Left lung (tissue), 10 donors: ENCODE measurements around the gene NLRC3. TPM values are rescaled to one million over a fixed set of nuclear protein-coding genes. Genes with fewer than 3 reads are reported as not detected.

Experiments used
- ATAC-seq: fragments of 200-7000 bp; cut with Tn5 transposase; one replicate; pipeline ENCODE4 v1.9.1; 2020; ENCODE audit warnings: moderate library complexity
- DNase-seq, 4 donors: peaks; one replicate each; pipeline ENCODE4 v3.0.0-alpha.2; 2013 to 2020
- H3K27ac ChIP-seq, 2 donors: fragments of 200-600 bp; sonication (generic) in 1 of 2; one replicate each; pipeline versions ENCODE4 v1.5.0 to v1.8.0; 2020 to 2021
- H3K27me3 ChIP-seq, 2 donors: fragments of 200-600 bp; sonication (generic) in 1 of 2; one replicate each; pipeline versions ENCODE4 v1.5.0 to v1.8.0; 2020 to 2021
- H3K36me3 ChIP-seq, 2 donors: fragments of 200-600 bp; sonication (generic) in 1 of 2; one replicate each; pipeline versions ENCODE4 v1.5.0 to v1.8.0; 2020 to 2021
- H3K4me1 ChIP-seq, 2 donors: fragments of 200-600 bp; one replicate each; pipeline ENCODE4 v1.8.0; 2021
- H3K4me3 ChIP-seq, 2 donors: fragments of 200-600 bp; sonication (generic) in 1 of 2; one replicate each; pipeline versions ENCODE4 v1.5.0 to v1.8.0; 2020 to 2021; ENCODE audit warnings: mild to moderate bottlenecking in 1 of 2
- H3K9me3 ChIP-seq, 2 donors: fragments of 200-600 bp; sonication (generic) in 1 of 2; one replicate each; pipeline versions ENCODE4 v1.5.0 to v1.8.0; 2020 to 2021
- CTCF ChIP-seq, 2 donors: fragments of 200-600 bp; sonication (generic) in 1 of 2; IDR thresholded peaks; one replicate each; pipeline versions ENCODE4 v1.5.0 to v1.8.0; 2021; ENCODE audit warnings: antibody characterized with exemption in 2 of 2
- intact Hi-C, 2 donors: fragments of 100-400 bp; cut with DNase I; formaldehyde crosslinking; loops; one replicate each; pipeline versions ENCODE4 v1.11.2 to v1.14.2; 2022
- polyA plus RNA-seq, 6 donors: library from polyadenylated mRNA; unstranded; fragments of 120-200 nt; gene quantifications; one replicate each; pipeline ENCODE4 v1.2.1, GENCODE V29; 2013; ENCODE audit not compliant: insufficient read length in 6 of 6
- total RNA-seq, 2 donors: library from RNA; stranded (reverse); fragmentation: NEBNext Ultra II Directional; extraction: Animal tissue kit (Norgen Biotek cat#: 25700); gene quantifications; one replicate each; pipeline ENCODE4 v1.2.1, GENCODE V29; 2021
- donor health status: DM: no; HTN: yes; CAD: no.
- donor health status: DM: no; HTN: no; CAD: no.

Gene NLRC3
- total and polyA plus RNA-seq, 8 donors = 1.9 to 4.5 (median 3.4) TPM

DNA sequence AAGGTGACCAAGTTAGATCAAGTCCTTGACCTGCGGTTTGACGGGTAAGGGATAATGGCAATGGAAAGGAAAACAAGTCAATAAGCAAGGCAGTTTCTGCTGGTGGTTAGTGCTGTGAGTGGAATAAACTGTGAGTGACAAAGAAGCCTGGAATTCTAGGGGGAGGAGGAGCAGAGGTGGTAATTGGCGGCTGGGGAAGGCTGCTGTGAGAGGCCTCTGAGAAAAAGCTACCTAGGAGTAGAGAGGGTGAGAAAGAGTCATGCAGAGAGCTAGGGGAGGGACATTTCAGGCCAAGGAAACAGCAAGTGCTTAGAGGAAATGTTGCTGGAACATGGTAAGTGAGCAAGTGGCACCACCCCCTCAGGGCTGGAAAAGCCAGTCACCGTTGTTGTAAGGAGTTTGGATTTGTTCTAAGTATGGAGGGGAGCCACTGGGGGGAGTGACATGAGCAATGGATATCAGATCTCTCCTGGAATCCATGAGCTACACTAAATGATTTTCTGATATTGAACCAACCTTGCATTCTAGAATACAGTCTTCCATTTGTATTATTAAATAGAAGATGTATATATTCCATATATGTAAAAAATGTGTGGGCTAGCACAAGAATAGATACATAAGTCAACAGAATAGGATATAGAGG lies 6.7 kb downstream of the NLRC3 start:
- Histone ChIP-seq H3K36me3 (no peaks in the 10 kb centered on the region), H3K27me3 (no peaks in the 10 kb centered on the region), H3K4me1 (no peaks in the 10 kb centered on the region), H3K4me3 (no peak overlapping the region), H3K27ac (no peak overlapping the region), H3K9me3 (peaks cover 0 to 19% of the 10 kb centered on the region in 2 donors)
- intact Hi-C loops = no loop called here
- ATAC-seq = no peak
- DNase-seq = no peak
- no peak for TF ChIP-seq CTCF (IDR thresholded peaks at IDR 0.05)

- no peak for TF ChIP-seq CTCF (IDR thresholded peaks at IDR 0.05)
- H3K27ac ChIP-seq = no peak overlapping the region
- DNase-seq (no peak), ATAC-seq (no peak)
- H3K4me1 ChIP-seq = no peaks in the 10 kb centered on the region
- H3K27me3 ChIP-seq = no peaks in the 10 kb centered on the region
- peaks cover 0 to 2% of the 10 kb centered on the region in 2 donors for H3K36me3 ChIP-seq
- no peak overlapping the region for H3K4me3 ChIP-seq
- intact Hi-C loops = no loop called here
- peaks cover 0 to 19% of the 10 kb centered on the region in 2 donors for H3K9me3 ChIP-seq
Observed at GRCh38 chr16:3569851-3570250, 7.4 kb downstream of the NLRC3 start.

GRCh38 chr16:3566990-3567389 lies 10.2 kb downstream of the NLRC3 start:
- Histone ChIP-seq H3K4me1 (no peaks in the 10 kb centered on the region), H3K4me3 (no peak overlapping the region), H3K27ac (no peak overlapping the region), H3K36me3 (peaks cover 0 to 23% of the 10 kb centered on the region in 2 donors), H3K9me3 (peaks cover 0 to 19% of the 10 kb centered on the region in 2 donors), H3K27me3 (no peaks in the 10 kb centered on the region)
- ATAC-seq (no peak), DNase-seq (peak in 1 of 4 donors; percentile 24)
- intact Hi-C loops = no loop called here
- no peak for TF ChIP-seq CTCF (IDR thresholded peaks at IDR 0.05)

DNA sequence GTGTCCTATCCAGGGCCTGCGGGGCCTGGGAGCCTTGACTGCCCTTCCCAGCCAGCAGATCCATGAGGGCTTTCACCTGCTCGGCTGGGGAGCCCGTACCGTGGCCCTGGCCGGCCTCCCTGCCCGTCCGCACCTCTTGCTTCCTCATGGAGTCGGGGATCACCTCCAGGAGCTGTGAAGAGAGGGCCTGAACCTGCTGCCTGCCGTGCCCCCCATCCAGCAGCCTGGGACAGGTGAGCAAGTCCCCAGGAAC lies 12.4 kb downstream of the NLRC3 start:
- ATAC-seq (no peak), DNase-seq (no peak)
- Histone ChIP-seq H3K36me3 (peaks cover 0 to 23% of the 10 kb centered on the region in 2 donors), H3K27me3 (no peaks in the 10 kb centered on the region), H3K4me3 (no peak overlapping the region), H3K27ac (no peak overlapping the region), H3K4me1 (no peaks in the 10 kb centered on the region), H3K9me3 (peaks cover 0 to 2% of the 10 kb centered on the region in 2 donors)
- intact Hi-C loops = no loop called here
- TF ChIP-seq CTCF (IDR thresholded peaks at IDR 0.05) = no peak

- intact Hi-C loops = no loop called here
- Histone ChIP-seq H3K27me3 (no peaks in the 10 kb centered on the region), H3K36me3 (peaks cover 0 to 23% of the 10 kb centered on the region in 2 donors), H3K27ac (no peak overlapping the region), H3K4me3 (no peak overlapping the region), H3K9me3 (no peaks in the 10 kb centered on the region), H3K4me1 (no peaks in the 10 kb centered on the region)
- DNase-seq = peak in 1 of 4 donors; percentile 77
- no peak for ATAC-seq
- no peak for TF ChIP-seq CTCF (IDR thresholded peaks at IDR 0.05)
Observed at GRCh38 chr16:3564130-3564888, 12.9 kb downstream of the NLRC3 start.
